OCI-LY1 (cell line): ENCODE data around the gene RALGDS.

Experiments
- CTCF ChIP-seq: fragments of 200-600 bp; sonication (generic), shearing (Covaris generic); IDR thresholded peaks from 2 replicates; pipeline ENCODE4 v1.5.1; 2017; ENCODE audit warnings: mild to moderate bottlenecking, antibody characterized with exemption, low read length, moderate library complexity, mixed read lengths
- EZH2 ChIP-seq: fragments of 200-600 bp; sonication (generic), shearing (Covaris generic); IDR thresholded peaks from 2 replicates; pipeline ENCODE4 v1.8.0; 2017; ENCODE audit warnings: borderline replicate concordance, mixed run types, mild to moderate bottlenecking, antibody characterized with exemption, low read length, moderate library complexity, mixed read lengths

- TF ChIP-seq CTCF, result no peak
- TF ChIP-seq EZH2, result no peak
These were observed 6.8 kb downstream of the RALGDS start for GRCh38 chr9:133113949-133114885.
